A204.1 (cell line): ENCODE results near the gene CCNY.

Source experiments
- FAIRE-seq: peaks from 2 replicates; lab custom pipeline; 2012; peaks lifted over from hg19 to GRCh38; lab: Jason Lieb, UNC

Gene CCNY

DNA sequence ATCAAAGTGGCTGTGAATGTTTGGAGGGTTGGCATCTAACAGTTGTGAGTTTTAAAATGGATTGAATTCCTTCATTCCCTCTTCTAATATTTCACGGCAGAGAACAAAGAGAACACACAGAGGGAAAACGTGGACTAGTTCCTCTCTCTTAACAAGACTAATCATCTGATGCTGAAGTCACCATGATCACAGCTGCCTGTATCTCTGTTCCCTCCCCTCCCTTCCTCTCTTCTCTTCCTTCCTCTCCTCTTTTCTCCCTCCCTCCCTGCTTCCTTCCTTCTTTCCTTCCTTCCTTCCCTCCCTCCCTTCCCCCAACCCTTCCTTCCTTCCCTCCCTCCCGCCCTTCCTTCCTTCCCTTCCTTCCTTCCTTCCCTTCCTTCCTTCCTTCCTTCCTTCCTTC lies 258.8 kb downstream of the CCNY start:
- FAIRE-seq = no peak

DNA sequence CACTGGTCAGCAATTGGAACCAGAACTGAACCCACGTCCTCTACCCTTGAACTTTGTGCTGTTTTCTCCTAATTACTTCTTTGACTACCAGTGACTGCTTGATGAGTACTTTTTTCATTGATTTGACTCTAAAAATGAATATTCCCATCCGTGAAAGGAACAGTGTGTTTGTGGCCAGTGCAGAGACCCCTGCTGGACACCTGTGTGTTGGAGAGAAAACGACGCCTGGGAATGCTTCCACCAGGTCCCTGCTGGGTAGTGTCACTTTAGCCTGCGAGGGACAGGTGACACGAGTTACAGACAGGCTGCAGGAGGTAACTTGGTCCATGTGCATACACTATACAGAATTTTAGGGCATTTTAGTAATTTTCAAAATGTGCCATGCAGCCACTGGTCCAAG lies 262.1 kb downstream of the CCNY start:
- no peak for FAIRE-seq

DNA sequence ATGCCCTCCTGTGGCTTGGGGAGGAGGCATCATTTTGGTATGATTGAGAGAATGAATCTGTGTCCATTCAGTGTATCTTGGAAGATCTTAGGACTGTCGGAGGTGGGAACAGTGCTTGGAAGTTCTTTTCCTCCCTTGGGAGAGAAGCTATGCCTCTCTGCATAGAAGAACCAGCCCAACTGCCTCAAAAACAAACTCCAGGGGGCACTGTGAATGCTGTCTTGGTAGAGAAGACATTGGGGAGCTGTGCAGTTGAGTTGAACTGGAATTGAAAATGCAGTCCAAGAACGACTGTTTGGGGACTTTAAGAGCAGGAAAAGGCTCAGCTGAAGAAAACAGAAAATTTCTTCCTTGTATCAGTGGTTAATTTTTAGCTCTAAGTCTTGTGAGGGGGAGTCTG lies 263.9 kb downstream of the CCNY start:
- FAIRE-seq = no peak

DNA sequence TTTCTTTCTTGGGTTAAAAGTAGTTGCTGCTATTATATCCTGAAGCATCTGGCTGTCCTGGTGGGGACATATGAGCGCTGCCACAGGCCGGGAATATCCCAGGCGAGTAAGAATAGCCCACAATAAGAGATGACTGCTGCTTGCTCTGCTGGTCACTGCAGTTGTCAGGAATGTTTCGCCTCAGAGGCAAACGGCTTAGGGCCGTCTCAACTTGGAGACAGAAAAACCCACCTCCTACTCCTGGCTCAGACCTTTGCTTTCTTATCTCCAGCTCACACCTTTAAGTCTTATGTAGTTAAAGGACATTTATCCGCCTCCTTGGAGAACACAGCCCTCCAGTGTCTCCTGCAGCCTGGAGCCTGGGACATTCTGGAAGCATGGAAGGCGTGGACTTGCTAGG lies 268.9 kb downstream of the CCNY start, which contains the start of gene GJD4:
GJD4 (plus strand) TSS at position 151 of the 400 bp plus-strand sequence; CDS start at position 378, 227 bp downstream.
- no peak for FAIRE-seq

DNA sequence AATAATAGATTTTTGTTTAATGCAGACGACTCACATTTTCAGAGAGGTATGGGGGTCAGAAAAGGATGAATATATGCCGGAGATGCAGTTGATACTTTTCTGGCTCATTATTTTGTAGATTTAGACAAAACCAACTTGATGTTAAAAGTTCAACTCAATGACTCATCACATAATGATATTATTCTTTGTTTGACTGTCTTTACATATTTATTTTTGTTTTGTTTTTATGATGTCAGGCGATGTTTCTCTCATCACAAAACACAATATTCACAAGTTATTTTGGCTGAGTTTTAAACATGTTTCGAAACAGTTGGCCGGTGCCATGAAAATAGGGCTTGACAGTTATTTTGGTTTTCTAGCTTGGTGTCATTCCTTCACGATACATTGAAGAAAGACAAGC lies 270.1 kb downstream of the CCNY start:
- no peak for FAIRE-seq

DNA sequence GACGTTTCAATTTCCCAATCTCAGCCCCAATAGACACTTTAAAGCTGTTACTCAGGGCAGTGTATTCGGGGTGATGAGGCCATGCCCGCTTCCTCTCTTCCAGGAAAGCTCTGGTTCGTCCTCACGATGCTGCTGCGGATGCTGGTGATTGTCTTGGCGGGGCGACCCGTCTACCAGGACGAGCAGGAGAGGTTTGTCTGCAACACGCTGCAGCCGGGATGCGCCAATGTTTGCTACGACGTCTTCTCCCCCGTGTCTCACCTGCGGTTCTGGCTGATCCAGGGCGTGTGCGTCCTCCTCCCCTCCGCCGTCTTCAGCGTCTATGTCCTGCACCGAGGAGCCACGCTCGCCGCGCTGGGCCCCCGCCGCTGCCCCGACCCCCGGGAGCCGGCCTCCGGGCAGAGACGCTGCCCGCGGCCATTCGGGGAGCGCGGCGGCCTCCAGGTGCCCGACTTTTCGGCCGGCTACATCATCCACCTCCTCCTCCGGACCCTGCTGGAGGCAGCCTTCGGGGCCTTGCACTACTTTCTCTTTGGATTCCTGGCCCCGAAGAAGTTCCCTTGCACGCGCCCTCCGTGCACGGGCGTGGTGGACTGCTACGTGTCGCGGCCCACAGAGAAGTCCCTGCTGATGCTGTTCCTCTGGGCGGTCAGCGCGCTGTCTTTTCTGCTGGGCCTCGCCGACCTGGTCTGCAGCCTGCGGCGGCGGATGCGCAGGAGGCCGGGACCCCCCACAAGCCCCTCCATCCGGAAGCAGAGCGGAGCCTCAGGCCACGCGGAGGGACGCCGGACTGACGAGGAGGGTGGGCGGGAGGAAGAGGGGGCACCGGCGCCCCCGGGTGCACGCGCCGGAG lies 271.4 kb downstream of the CCNY start:
- FAIRE-seq = no peak

DNA sequence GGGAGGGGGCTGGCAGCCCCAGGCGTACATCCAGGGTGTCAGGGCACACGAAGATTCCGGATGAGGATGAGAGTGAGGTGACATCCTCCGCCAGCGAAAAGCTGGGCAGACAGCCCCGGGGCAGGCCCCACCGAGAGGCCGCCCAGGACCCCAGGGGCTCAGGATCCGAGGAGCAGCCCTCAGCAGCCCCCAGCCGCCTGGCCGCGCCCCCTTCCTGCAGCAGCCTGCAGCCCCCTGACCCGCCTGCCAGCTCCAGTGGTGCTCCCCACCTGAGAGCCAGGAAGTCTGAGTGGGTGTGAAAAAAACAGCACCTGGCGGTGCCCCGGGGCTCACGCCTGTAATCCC lies 272.0 kb downstream of the CCNY start:
- FAIRE-seq = no peak

DNA sequence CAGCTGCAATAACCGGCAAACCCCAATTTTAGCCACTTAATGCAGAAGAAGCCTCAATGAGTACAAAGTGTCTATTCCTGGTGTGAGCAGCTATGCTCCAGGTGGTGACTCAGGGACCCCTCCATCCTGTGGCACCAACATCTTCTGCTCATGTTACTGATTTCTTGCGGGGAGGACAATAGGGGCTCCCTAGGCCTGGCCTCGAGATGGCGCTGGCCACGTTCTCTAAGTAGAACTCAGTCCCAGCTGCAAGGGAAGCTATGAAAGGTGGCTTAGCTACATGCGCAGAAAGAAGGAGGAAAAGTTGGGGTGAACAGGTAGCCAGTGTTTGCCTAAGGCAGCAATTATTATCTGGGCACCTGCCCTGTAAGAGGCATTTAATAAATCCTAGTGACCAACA lies 275.4 kb downstream of the CCNY start:
- FAIRE-seq = no peak

DNA sequence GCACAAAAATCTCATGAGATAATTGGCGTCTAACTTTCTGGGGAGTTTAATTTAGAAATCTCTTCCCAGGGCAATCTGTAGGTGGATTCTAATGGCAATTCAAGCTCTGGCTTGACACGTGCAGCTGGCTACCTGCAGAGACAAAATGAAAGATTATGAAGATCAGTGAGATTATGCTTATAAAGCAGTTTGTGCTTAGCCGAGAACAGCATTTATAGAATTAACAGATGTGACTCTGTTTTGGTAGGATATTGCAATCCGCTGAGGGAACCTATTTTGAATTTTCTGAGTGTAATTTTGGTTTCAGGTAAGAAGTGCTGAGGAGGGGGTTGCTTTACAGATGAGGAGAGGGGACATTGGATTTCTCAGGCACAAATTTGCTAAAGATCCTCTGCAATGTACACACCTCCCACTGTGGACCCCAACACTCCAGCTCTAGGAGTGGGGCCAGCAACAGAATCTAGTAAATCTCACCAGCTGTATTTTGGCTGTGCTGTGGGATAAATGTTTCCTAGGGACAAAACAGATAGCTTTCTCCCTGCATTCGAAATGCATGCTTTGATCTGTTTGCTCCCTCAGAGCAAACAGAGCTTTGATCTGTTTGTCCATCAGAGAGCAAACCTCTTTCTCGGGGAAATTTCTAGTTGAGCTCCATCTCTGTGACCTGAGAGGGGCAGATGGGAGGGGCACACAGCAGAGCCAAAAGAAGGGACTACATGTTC lies 276.2 kb downstream of the CCNY start:
- no peak for FAIRE-seq

DNA sequence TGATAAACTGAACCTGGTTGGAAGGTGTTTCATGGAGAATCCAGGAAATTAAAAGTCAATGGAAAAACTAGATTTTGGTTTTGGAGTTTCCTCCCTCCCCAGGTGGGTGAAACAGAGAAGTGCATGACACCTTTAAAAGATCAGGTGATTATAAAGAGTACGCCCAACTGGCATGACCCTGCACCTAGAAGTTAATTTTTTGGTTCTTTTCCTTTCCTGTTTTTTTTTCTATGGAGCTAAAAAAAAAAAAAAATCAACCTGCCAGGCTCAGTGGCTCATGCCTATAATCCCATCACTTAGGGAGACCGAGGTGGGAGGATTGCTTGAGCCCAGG lies 276.8 kb downstream of the CCNY start:
- no peak for FAIRE-seq

DNA sequence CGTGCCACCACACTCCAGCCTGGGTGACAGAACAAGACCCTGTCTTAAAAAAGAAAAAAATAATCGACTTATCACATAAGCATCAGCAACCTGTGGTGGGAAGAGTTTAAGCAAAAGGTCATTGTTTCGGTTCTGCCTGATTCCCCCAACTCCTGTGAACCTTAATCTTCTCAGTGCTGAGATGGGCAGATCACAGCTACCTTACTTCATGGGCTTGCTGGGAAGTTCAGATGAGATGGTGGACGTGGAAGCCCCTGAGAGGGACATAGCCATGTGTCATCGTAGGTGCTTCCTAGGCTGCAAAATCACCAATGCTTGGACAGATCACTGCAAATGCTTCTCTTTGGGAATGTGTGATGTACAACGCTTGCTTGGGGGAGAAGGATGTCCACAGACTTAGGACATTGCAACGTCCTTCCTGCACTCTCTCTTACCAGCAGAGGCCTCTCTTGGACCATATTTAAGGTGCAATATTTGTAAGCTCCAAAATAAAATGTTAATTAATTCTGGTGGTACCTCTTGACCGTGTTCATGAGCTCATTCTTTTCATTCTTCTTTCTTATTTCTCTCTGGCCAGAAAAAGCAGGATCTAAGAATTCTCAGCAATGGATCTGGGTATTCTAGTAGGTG lies 277.4 kb downstream of the CCNY start:
- FAIRE-seq = no peak

DNA sequence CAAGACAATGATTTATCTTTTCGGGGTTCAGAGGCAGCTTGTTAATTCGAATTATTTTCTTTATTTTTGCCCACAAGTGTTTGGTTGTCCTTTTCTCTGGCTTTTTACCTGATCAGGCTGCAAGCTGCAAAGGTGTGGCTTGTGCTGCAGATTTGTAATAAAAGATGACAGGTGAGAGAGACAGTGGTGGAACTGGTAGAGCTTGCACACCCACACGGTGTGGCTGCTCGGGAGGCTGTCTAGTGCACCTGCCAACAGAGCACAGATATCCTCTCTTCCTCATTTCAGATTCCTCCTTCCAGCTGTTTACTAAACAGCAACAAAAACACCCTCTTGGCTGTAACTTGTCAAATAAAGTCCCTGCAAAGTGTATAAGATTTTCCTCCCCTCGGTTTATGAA lies 278.0 kb downstream of the CCNY start:
- FAIRE-seq = no peak
